Endothelial cell (in vitro differentiated cells): ENCODE results near the gene ELOVL3. TPM values are rescaled to one million over a fixed set of nuclear protein-coding genes. Genes with fewer than 3 reads are reported as not detected.

Experiments
- DNase-seq: peaks from one replicate; pipeline ENCODE4 v3.0.0; 2021; ENCODE audit warnings: low spot score
- H3K27ac Mint-ChIP-seq: one replicate; pipeline ENCODE4 v1.8.0; 2021; ENCODE audit warnings: mixed read lengths, inconsistent platforms; ENCODE audit not compliant: unreplicated experiment
- H3K27me3 Mint-ChIP-seq: one replicate; pipeline ENCODE4 v1.8.0; 2021; ENCODE audit warnings: mild to moderate bottlenecking, moderate library complexity, mixed read lengths, inconsistent platforms; ENCODE audit not compliant: unreplicated experiment
- H3K36me3 Mint-ChIP-seq: one replicate; pipeline ENCODE4 v1.8.0; 2021; ENCODE audit warnings: mild to moderate bottlenecking, low read depth, mixed read lengths, inconsistent platforms; ENCODE audit not compliant: unreplicated experiment
- H3K4me1 Mint-ChIP-seq: one replicate; pipeline ENCODE4 v1.8.0; 2021; ENCODE audit warnings: mild to moderate bottlenecking, mixed read lengths, inconsistent platforms; ENCODE audit not compliant: unreplicated experiment
- H3K4me3 Mint-ChIP-seq: one replicate; pipeline ENCODE4 v1.8.0; 2021; ENCODE audit warnings: mild to moderate bottlenecking, mixed read lengths, inconsistent platforms; ENCODE audit not compliant: unreplicated experiment
- H3K9me3 Mint-ChIP-seq: one replicate; pipeline ENCODE4 v1.8.0; 2021; ENCODE audit warnings: mixed read lengths, inconsistent platforms; ENCODE audit not compliant: unreplicated experiment
- CTCF ChIP-seq: fragments of 200-600 bp; sonication (generic); IDR thresholded peaks from one replicate; pipeline ENCODE4 v1.5.0; 2021; ENCODE audit warnings: antibody characterized with exemption; ENCODE audit not compliant: unreplicated experiment
- total RNA-seq: library from RNA; stranded (reverse); fragmentation: NEBNext Ultra II Directional; extraction: Animal tissue kit (Norgen Biotek cat#: 25700); gene quantifications from one replicate; pipeline ENCODE4 v1.2.1, GENCODE V29; 2021; ENCODE audit not compliant: unreplicated experiment

The ELOVL3 gene
- total RNA-seq, 1 donor from 2014 or later: not detected

GRCh38 chr10:102264371-102264770 lies 38.3 kb downstream of the ELOVL3 start:
- DNase-seq: no peak
- H3K9me3 Mint-ChIP-seq: no peaks in the 10 kb centered on the region
- no peaks in the 10 kb centered on the region for H3K27me3 Mint-ChIP-seq
- H3K36me3 Mint-ChIP-seq: peaks cover 4% of the 10 kb centered on the region
- no peak for TF ChIP-seq CTCF
- H3K27ac Mint-ChIP-seq: no peak overlapping the region
- no peak overlapping the region for H3K4me3 Mint-ChIP-seq
- H3K4me1 Mint-ChIP-seq: peaks cover 24% of the 10 kb centered on the region

- Mint-ChIP-seq H3K4me3 (no peak overlapping the region), H3K27ac (no peak overlapping the region), H3K36me3 (peaks cover 4% of the 10 kb centered on the region), H3K27me3 (no peaks in the 10 kb centered on the region), H3K9me3 (no peaks in the 10 kb centered on the region), H3K4me1 (peaks cover 24% of the 10 kb centered on the region)
- DNase-seq: no peak
- TF ChIP-seq CTCF: no peak
These were observed 40.6 kb downstream of the ELOVL3 start for GRCh38 chr10:102266670-102267069.

- DNase-seq: no peak
- Mint-ChIP-seq H3K4me1 (peaks cover 27% of the 10 kb centered on the region), H3K27me3 (no peaks in the 10 kb centered on the region), H3K4me3 (no peak overlapping the region), H3K9me3 (no peaks in the 10 kb centered on the region), H3K27ac (no peak overlapping the region), H3K36me3 (peaks cover 4% of the 10 kb centered on the region)
- TF ChIP-seq CTCF: no peak
These were observed 41.6 kb downstream of the ELOVL3 start for GRCh38 chr10:102267748-102268147.

GRCh38 chr10:102268375-102268888 lies 42.3 kb downstream of the ELOVL3 start:
- Mint-ChIP-seq H3K27ac (no peak overlapping the region), H3K9me3 (no peaks in the 10 kb centered on the region), H3K36me3 (peaks cover under 1% of the 10 kb centered on the region), H3K4me1 (peaks cover 27% of the 10 kb centered on the region), H3K4me3 (no peak overlapping the region), H3K27me3 (peaks cover 2% of the 10 kb centered on the region)
- no peak for TF ChIP-seq CTCF
- DNase-seq: no peak

- TF ChIP-seq CTCF: no peak
- H3K4me3 Mint-ChIP-seq: no peak overlapping the region
- H3K27ac Mint-ChIP-seq: no peak overlapping the region
- H3K9me3 Mint-ChIP-seq: no peaks in the 10 kb centered on the region
- peaks cover 2% of the 10 kb centered on the region for H3K27me3 Mint-ChIP-seq
- no peaks in the 10 kb centered on the region for H3K36me3 Mint-ChIP-seq
- DNase-seq: no peak
- peaks cover 27% of the 10 kb centered on the region for H3K4me1 Mint-ChIP-seq
These were observed 42.9 kb downstream of the ELOVL3 start for GRCh38 chr10:102269017-102269416.
